ENCODE measurements around the gene AJM1.

The AJM1 gene

GRCh38 chr9:136821826-136822544, 20.3 kb upstream of the AJM1 start:
- no peaks in the 10 kb centered on the region for H3K4me1 Mint-ChIP-seq (ENCODE audit: low read depth)
- no peaks in the 10 kb centered on the region for H3K9me3 Mint-ChIP-seq

GRCh38 chr9:136823136-136824046, 18.9 kb upstream of the AJM1 start:
- no peak for DNase-seq (ENCODE audit: low spot score)
- no peak overlapping the region for H3K4me3 Mint-ChIP-seq

More at GRCh38 chr9:136821826-136822544, 20.3 kb upstream of the AJM1 start:
- Mint-ChIP-seq H3K4me3 (no peak overlapping the region), H3K27ac (no peak overlapping the region), H3K27me3 (ENCODE audit: low read depth) (no peaks in the 10 kb centered on the region), H3K36me3 (ENCODE audit: low read depth) (peaks cover 15% of the 10 kb centered on the region)
- DNase-seq (ENCODE audit: low spot score), result no peak

GRCh38 chr9:136824496-136825225, 17.6 kb upstream of the AJM1 start:
- Mint-ChIP-seq H3K4me3 (no peak overlapping the region), H3K9me3 (no peaks in the 10 kb centered on the region), H3K4me1 (ENCODE audit: low read depth) (no peaks in the 10 kb centered on the region), H3K36me3 (ENCODE audit: low read depth) (peaks cover 17% of the 10 kb centered on the region), H3K27me3 (ENCODE audit: low read depth) (no peaks in the 10 kb centered on the region), H3K27ac (no peak overlapping the region)
- DNase-seq (ENCODE audit: low spot score), result no peak

More at GRCh38 chr9:136823136-136824046, 18.9 kb upstream of the AJM1 start:
- H3K9me3 Mint-ChIP-seq, result no peaks in the 10 kb centered on the region
- H3K27ac Mint-ChIP-seq, result no peak overlapping the region
- peaks cover 14% of the 10 kb centered on the region for H3K36me3 Mint-ChIP-seq (ENCODE audit: low read depth)
- H3K27me3 Mint-ChIP-seq (ENCODE audit: low read depth), result no peaks in the 10 kb centered on the region
- H3K4me1 Mint-ChIP-seq (ENCODE audit: low read depth), result no peaks in the 10 kb centered on the region

- Mint-ChIP-seq H3K27ac (no peak overlapping the region), H3K9me3 (no peaks in the 10 kb centered on the region), H3K27me3 (ENCODE audit: low read depth) (no peaks in the 10 kb centered on the region), H3K4me1 (ENCODE audit: low read depth) (no peaks in the 10 kb centered on the region), H3K36me3 (ENCODE audit: low read depth) (peaks cover 17% of the 10 kb centered on the region), H3K4me3 (no peak overlapping the region)
- DNase-seq (ENCODE audit: low spot score), result no peak
Observed at GRCh38 chr9:136825295-136826187, 16.7 kb upstream of the AJM1 start.

- H3K36me3 Mint-ChIP-seq (ENCODE audit: low read depth), result peaks cover 13% of the 10 kb centered on the region
- DNase-seq (ENCODE audit: low spot score), result no peak
- H3K27ac Mint-ChIP-seq, result no peak overlapping the region
- H3K27me3 Mint-ChIP-seq (ENCODE audit: low read depth), result no peaks in the 10 kb centered on the region
- no peak overlapping the region for H3K4me3 Mint-ChIP-seq
- H3K9me3 Mint-ChIP-seq, result no peaks in the 10 kb centered on the region
- no peaks in the 10 kb centered on the region for H3K4me1 Mint-ChIP-seq (ENCODE audit: low read depth)
Observed at GRCh38 chr9:136826188-136826541, 16.1 kb upstream of the AJM1 start.

- Mint-ChIP-seq H3K4me1 (ENCODE audit: low read depth) (no peaks in the 10 kb centered on the region), H3K4me3 (no peak overlapping the region), H3K27ac (no peak overlapping the region), H3K9me3 (no peaks in the 10 kb centered on the region), H3K27me3 (ENCODE audit: low read depth) (no peaks in the 10 kb centered on the region), H3K36me3 (ENCODE audit: low read depth) (peaks cover 13% of the 10 kb centered on the region)
- no peak for DNase-seq (ENCODE audit: low spot score)
Observed at GRCh38 chr9:136826703-136827582, 15.3 kb upstream of the AJM1 start.

GRCh38 chr9:136827794-136828473, 14.3 kb upstream of the AJM1 start:
- Mint-ChIP-seq H3K9me3 (no peaks in the 10 kb centered on the region), H3K4me1 (ENCODE audit: low read depth) (no peaks in the 10 kb centered on the region), H3K4me3 (no peak overlapping the region), H3K27me3 (ENCODE audit: low read depth) (no peaks in the 10 kb centered on the region), H3K36me3 (ENCODE audit: low read depth) (peaks cover 13% of the 10 kb centered on the region), H3K27ac (no peak overlapping the region)
- DNase-seq (ENCODE audit: low spot score), result no peak

- H3K4me3 Mint-ChIP-seq, result no peak overlapping the region
- H3K9me3 Mint-ChIP-seq, result no peaks in the 10 kb centered on the region
- no peak overlapping the region for H3K27ac Mint-ChIP-seq
- H3K4me1 Mint-ChIP-seq (ENCODE audit: low read depth), result no peaks in the 10 kb centered on the region
- DNase-seq (ENCODE audit: low spot score), result no peak
- H3K36me3 Mint-ChIP-seq (ENCODE audit: low read depth), result peaks cover 10% of the 10 kb centered on the region
- no peaks in the 10 kb centered on the region for H3K27me3 Mint-ChIP-seq (ENCODE audit: low read depth)
Observed at GRCh38 chr9:136828474-136829140, 13.7 kb upstream of the AJM1 start.

GRCh38 chr9:136829412-136829811, 12.9 kb upstream of the AJM1 start:
- H3K9me3 Mint-ChIP-seq, result no peaks in the 10 kb centered on the region
- H3K27me3 Mint-ChIP-seq (ENCODE audit: low read depth), result no peaks in the 10 kb centered on the region
- no peak for DNase-seq (ENCODE audit: low spot score)
- peaks cover 7% of the 10 kb centered on the region for H3K36me3 Mint-ChIP-seq (ENCODE audit: low read depth)
- no peak overlapping the region for H3K4me3 Mint-ChIP-seq
- H3K4me1 Mint-ChIP-seq (ENCODE audit: low read depth), result no peaks in the 10 kb centered on the region
- H3K27ac Mint-ChIP-seq, result no peak overlapping the region

GRCh38 chr9:136829981-136830885, 12.0 kb upstream of the AJM1 start:
- H3K27ac Mint-ChIP-seq, result no peak overlapping the region
- H3K4me1 Mint-ChIP-seq (ENCODE audit: low read depth), result no peaks in the 10 kb centered on the region
- H3K9me3 Mint-ChIP-seq, result no peaks in the 10 kb centered on the region
- no peaks in the 10 kb centered on the region for H3K27me3 Mint-ChIP-seq (ENCODE audit: low read depth)
- peaks cover 7% of the 10 kb centered on the region for H3K36me3 Mint-ChIP-seq (ENCODE audit: low read depth)
- H3K4me3 Mint-ChIP-seq, result no peak overlapping the region
- DNase-seq (ENCODE audit: low spot score), result no peak

Data from T-helper 2 cell treated with Interferon-gamma antibody and Interleukin-4, amounts not matched to agents 5 μg/mL and 100 μg/mL, for 36 hours (primary cell).